Kidney (tissue), 14 donors: Measurements from ENCODE around the gene TBC1D9. TPM values are rescaled to one million over a fixed set of nuclear protein-coding genes. Genes with fewer than 3 reads are reported as not detected.

ENCODE experiments used
- DNase-seq, 5 donors: peaks; one replicate each; pipeline ENCODE4 v3.0.0-alpha.2; 2013 to 2020
- FAIRE-seq: peaks from 2 replicates; lab custom pipeline; 2012; peaks lifted over from hg19 to GRCh38; lab: Jason Lieb, UNC
- H3K27ac ChIP-seq, 2 donors: one replicate each; pipeline ENCODE4 v1.7.0; 2013; ENCODE audit warnings: low read depth in 2 of 2, low read length in 2 of 2, inconsistent platforms in 1 of 2
- H3K27me3 ChIP-seq: one replicate; pipeline ENCODE4 v1.7.1; 2013; ENCODE audit warnings: low read length, inconsistent platforms; ENCODE audit not compliant: control insufficient read depth, insufficient read depth
- H3K36me3 ChIP-seq, 3 donors: one replicate each; pipeline versions ENCODE4 v1.7.0 to v1.7.1; 2013; ENCODE audit warnings: low read length in 3 of 3, control low read depth in 1 of 3, inconsistent platforms in 1 of 3; ENCODE audit not compliant: insufficient read depth in 3 of 3, control insufficient read depth in 2 of 3
- H3K4me1 ChIP-seq, 3 donors: one replicate each; pipeline versions ENCODE4 v1.7.0 to v1.7.1; 2013; ENCODE audit warnings: low read length in 3 of 3, inconsistent platforms in 1 of 3, low read depth in 1 of 3; ENCODE audit not compliant: control insufficient read depth in 2 of 3, insufficient read depth in 2 of 3
- H3K4me3 ChIP-seq, 3 donors: one replicate each; pipeline versions ENCODE4 v1.7.0 to v1.8.1; 2013; ENCODE audit warnings: low read length in 3 of 3, control low read depth in 1 of 3, inconsistent platforms in 1 of 3
- H3K9ac ChIP-seq, 3 donors: one replicate each; pipeline versions ENCODE4 v1.7.0 to v1.7.1; 2013; ENCODE audit warnings: low read length in 3 of 3, control low read depth in 1 of 3, inconsistent platforms in 1 of 3
- H3K9me3 ChIP-seq, 3 donors: one replicate each; pipeline versions ENCODE4 v1.7.0 to v1.7.1; 2013; ENCODE audit warnings: low read length in 3 of 3, control low read depth in 1 of 3, inconsistent platforms in 1 of 3; ENCODE audit not compliant: control insufficient read depth in 2 of 3, insufficient read depth in 1 of 3
- CTCF ChIP-seq: IDR thresholded peaks from 3 replicates; pipeline ENCODE4 v1.5.1; 2012; ENCODE audit warnings: mild to moderate bottlenecking, moderate library complexity, borderline replicate concordance; ENCODE audit not compliant: insufficient read depth; ENCODE audit errors: extremely low read depth
- intact Hi-C: fragments of 100-400 bp; cut with DNase I; formaldehyde crosslinking; loops from one replicate; pipeline ENCODE4 v1.11.1; 2022
- polyA plus RNA-seq: library from polyadenylated mRNA; stranded (reverse); fragments of 350-450 nt; fragmentation: Illumina TruSeq; extraction: RNeasy Lipid Tissue Mini Kit (QIAGEN cat#74804); gene quantifications from one replicate; pipeline ENCODE4 v1.2.3, GENCODE V29; 2014; ENCODE audit warnings: low read depth, low replicate concordance; ENCODE audit not compliant: insufficient read depth
- total RNA-seq: library from RNA; stranded (reverse); fragmentation: NEBNext Ultra II Directional; extraction: Animal tissue kit (Norgen Biotek cat#: 25700); gene quantifications from one replicate; pipeline ENCODE4 v1.2.1, GENCODE V29; 2021
- donor health status: control.
- donor health status: control.
- donor health status: control.
- donor health status: control.
- donor health status: control.
- donor health status: DM: yes; HTN: yes; CAD: no.
- donor health status: Normal renal cell carcinoma (clear cell type).

TBC1D9 gene
- total and polyA plus RNA-seq, 2 donors from 2014 or later: 14.4 to 38.6 TPM

GRCh38 chr4:140645614-140646412 lies 110.4 kb downstream of the TBC1D9 start:
- H3K9ac ChIP-seq: no peak overlapping the region
- no peak for TF ChIP-seq CTCF
- no peaks in the 10 kb centered on the region for H3K27me3 ChIP-seq
- H3K4me1 ChIP-seq: no peaks in the 10 kb centered on the region
- no peak overlapping the region for H3K27ac ChIP-seq
- no peak overlapping the region for H3K4me3 ChIP-seq
- FAIRE-seq (no peak), DNase-seq (no peak)
- H3K9me3 ChIP-seq: no peaks in the 10 kb centered on the region
- H3K36me3 ChIP-seq: peaks cover 0 to 5% (median 0%) of the 10 kb centered on the region in 3 donors
- intact Hi-C loops: no loop called here

GRCh38 chr4:140645196-140645595 lies 111.0 kb downstream of the TBC1D9 start:
- no peak overlapping the region for H3K9ac ChIP-seq
- H3K27me3 ChIP-seq: no peaks in the 10 kb centered on the region
- no peaks in the 10 kb centered on the region for H3K4me1 ChIP-seq
- TF ChIP-seq CTCF: no peak
- intact Hi-C loops: no loop called here
- peaks cover 0 to 5% (median 0%) of the 10 kb centered on the region in 3 donors for H3K36me3 ChIP-seq
- no peaks in the 10 kb centered on the region for H3K9me3 ChIP-seq
- H3K4me3 ChIP-seq: no peak overlapping the region
- no peak overlapping the region for H3K27ac ChIP-seq
- FAIRE-seq (no peak), DNase-seq (no peak)

GRCh38 chr4:140644470-140645185 lies 111.6 kb downstream of the TBC1D9 start:
- no peak overlapping the region for H3K4me3 ChIP-seq
- H3K9ac ChIP-seq: no peak overlapping the region
- TF ChIP-seq CTCF: no peak
- no peaks in the 10 kb centered on the region for H3K9me3 ChIP-seq
- no peaks in the 10 kb centered on the region for H3K4me1 ChIP-seq
- DNase-seq: no peak
- no peak overlapping the region for H3K27ac ChIP-seq
- H3K36me3 ChIP-seq: peaks cover 0 to 5% (median 0%) of the 10 kb centered on the region in 3 donors
- intact Hi-C loops: no loop called here
- FAIRE-seq: no peak
- H3K27me3 ChIP-seq: no peaks in the 10 kb centered on the region
